Measurements from ENCODE around the gene KCNK6. TPM values are rescaled to one million over a fixed set of nuclear protein-coding genes. Genes with fewer than 3 reads are reported as not detected.

Gene KCNK6
- total RNA-seq, 1 experiment from 2014 or later: 6.5 TPM

GRCh38 chr19:38329651-38330050, 10.0 kb downstream of the KCNK6 start:
- Mint-ChIP-seq H3K4me3 (no peak overlapping the region), H3K27me3 (ENCODE audit: low read depth) (no peaks in the 10 kb centered on the region; the same call in none of the 2 replicates), H3K27ac (no peak overlapping the region; a peak in 1 of 7 replicates), H3K9me3 (no peaks in the 10 kb centered on the region), H3K4me1 (no peaks in the 10 kb centered on the region), H3K36me3 (ENCODE audit: insufficient read depth in 1 of 3, low read depth in 3 of 3) (peaks cover 5 to 16% (median 13%) of the 10 kb centered on the region in 3 experiments; a peak in 6 of 7 replicates)
- Histone ChIP-seq H2BK12ac (ENCODE audit: insufficient read length, low read depth, low read length) (no peak overlapping the region), H4K8ac (replicated peaks; ENCODE audit: insufficient read length, low read depth, low read length) (no peak overlapping the region), H4K5ac (ENCODE audit: insufficient read length, low read depth, low read length) (no peak overlapping the region), H2BK120ac (ENCODE audit: low read depth, low read length, poor library complexity, severe bottlenecking) (no peak overlapping the region), H2AFZ (ENCODE audit: low read length) (no peak overlapping the region), H3K79me2 (ENCODE audit: insufficient read depth, low read length) (no peaks in the 10 kb centered on the region), H4K20me1 (ENCODE audit: control insufficient read depth, insufficient read depth, insufficient read length) (no peaks in the 10 kb centered on the region), H3K4me1 (ENCODE audit: insufficient read depth, low read length) (no peaks in the 10 kb centered on the region), H3K9me3 (ENCODE audit: control insufficient read depth, low read depth, low read length) (no peaks in the 10 kb centered on the region), H3K9ac (ENCODE audit: extremely low read depth, insufficient read length, low read length) (no peak overlapping the region), H2BK15ac (ENCODE audit: low read depth, low read length) (no peak overlapping the region), H3K27me3 (ENCODE audit: insufficient read depth, low read length) (no peaks in the 10 kb centered on the region), H2BK20ac (ENCODE audit: low read depth, low read length, poor library complexity, severe bottlenecking) (no peak overlapping the region), H2BK5ac (ENCODE audit: insufficient read length, low read length) (no peak overlapping the region), H3T11ph (ENCODE audit: low read length) (no peak overlapping the region), H3K4me2 (ENCODE audit: insufficient read depth, insufficient read length, low read length) (no peak overlapping the region), H3K27ac (ENCODE audit: insufficient read length, low read depth, low read length) (no peak overlapping the region), H4K91ac (ENCODE audit: insufficient read length, low read depth, low read length) (no peak overlapping the region), H3K4ac (ENCODE audit: low read depth, low read length) (no peak overlapping the region), H3K56ac (ENCODE audit: insufficient read length, low read depth, low read length) (no peak overlapping the region), H2AK5ac (ENCODE audit: insufficient read length, low read length) (no peak overlapping the region), H3K23me2 (ENCODE audit: insufficient read length, low read depth, low read length, poor library complexity, severe bottlenecking) (no peaks in the 10 kb centered on the region), H3K14ac (ENCODE audit: insufficient read depth, low read length) (no peak overlapping the region), H3K23ac (ENCODE audit: insufficient read length, low read depth, low read length) (no peak overlapping the region), H3K18ac (ENCODE audit: insufficient read length, low read depth, low read length) (no peak overlapping the region), H3K79me1 (ENCODE audit: insufficient read depth, low read depth, low read length, poor library complexity, severe bottlenecking) (no peaks in the 10 kb centered on the region)
- no peak for DNase-seq
- no peak for TF ChIP-seq CTCF (conservative IDR thresholded peaks at IDR 0.05)
- no CpG with 5 or more reads among the region's 7 CpGs for WGBS (ENCODE audit: extremely low coverage, insufficient read length, low lambda C conversion rate)

Measured in H9 (cell line).